Peyer's patch (tissue), 4 donors: ENCODE measurements around the gene PPT2.

Experiments used
- CTCF ChIP-seq, 6 experiments: fragments of 450-650 bp in 4 of 6; fragments of 200-600 bp in 2 of 6; sonication (generic) in 1 of 6; IDR thresholded peaks; one replicate each; pipeline ENCODE4 v1.5.1; 2017 to 2019; ENCODE audit warnings: antibody characterized with exemption in 6 of 6, mild to moderate bottlenecking in 3 of 6, moderate library complexity in 1 of 6
- POLR2A ChIP-seq, 2 donors: fragments of 450-650 bp; IDR thresholded peaks; one replicate each; pipeline ENCODE4 v1.5.1; 2017; ENCODE audit warnings: antibody characterized with exemption in 2 of 2, mild to moderate bottlenecking in 2 of 2, moderate library complexity in 2 of 2

GRCh38 chr6:32111424-32112066 lies 42.4 kb upstream of the PPT2 start:
- TF ChIP-seq POLR2A (IDR thresholded peaks at IDR 0.05) (no peak), CTCF (IDR thresholded peaks at IDR 0.05) (no peak)
